SU-DHL-6 (cell line): ENCODE measurements around the gene CTNND2.

Source experiments
- H2AFZ ChIP-seq: fragments of 200-600 bp; sonication (generic); 2 replicates; pipeline ENCODE4 v1.6.1; 2014; ENCODE audit warnings: low read depth, mild to moderate bottlenecking, moderate library complexity, mixed read lengths, antibody characterized with exemption, low read length; ENCODE audit not compliant: severe bottlenecking
- H3F3A ChIP-seq: fragments of 200-600 bp; shearing (Covaris generic); 2 replicates; pipeline ENCODE4 v1.6.0; 2016; ENCODE audit warnings: antibody characterized with exemption, mild to moderate bottlenecking; ENCODE audit not compliant: insufficient read depth
- H3K27ac ChIP-seq: fragments of 200-600 bp; sonication (generic); 2 replicates; pipeline ENCODE4 v1.5.1; 2016; ENCODE audit warnings: low read depth, mild to moderate bottlenecking, low read length, moderate library complexity, mixed read lengths
- H3K27me3 ChIP-seq: fragments of 200-600 bp; sonication (generic), shearing (Covaris generic); 2 replicates; pipeline ENCODE4 v1.6.0; 2014; ENCODE audit warnings: mild to moderate bottlenecking, low read length
- H3K36me3 ChIP-seq: fragments of 200-600 bp; sonication (generic); 2 replicates; pipeline ENCODE4 v1.6.1; 2014; ENCODE audit warnings: mild to moderate bottlenecking, low read length, mixed read lengths
- H3K4me2 ChIP-seq: fragments of 300-600, 200-600 bp; shearing (Covaris generic), sonication (generic); 2 replicates; pipeline ENCODE4 v1.6.0; 2014; ENCODE audit warnings: low read length, low read depth, mild to moderate bottlenecking; ENCODE audit not compliant: poor library complexity, severe bottlenecking
- H3K4me3 ChIP-seq: fragments of 200-600 bp; sonication (generic); 2 replicates; pipeline ENCODE4 v1.5.1; 2014; ENCODE audit warnings: antibody characterized with exemption, low read length, mild to moderate bottlenecking, mixed read lengths; ENCODE audit not compliant: insufficient read depth, poor library complexity, severe bottlenecking
- H3K79me2 ChIP-seq: fragments of 200-600 bp; sonication (generic); 2 replicates; pipeline ENCODE4 v1.6.1; 2014; ENCODE audit warnings: mild to moderate bottlenecking, low read length, moderate library complexity; ENCODE audit not compliant: insufficient read depth
- H3K9ac ChIP-seq: fragments of 200-600 bp; sonication (generic); 2 replicates; pipeline ENCODE4 v1.7.0; 2014; ENCODE audit warnings: mild to moderate bottlenecking, low read length
- H3K9me2 ChIP-seq: fragments of 200-600 bp; sonication (generic); replicated peaks from 2 replicates; pipeline ENCODE4 v1.6.1; 2014; ENCODE audit warnings: low read length; ENCODE audit not compliant: insufficient read depth
- H3K9me3 ChIP-seq: fragments of 200-600 bp; sonication (generic); 2 replicates; pipeline ENCODE4 v1.6.1; 2014; ENCODE audit warnings: low read length, mixed read lengths; ENCODE audit not compliant: insufficient read depth
- H4K20me1 ChIP-seq: fragments of 200-600 bp; sonication (generic); 2 replicates; pipeline ENCODE4 v1.6.1; 2014; ENCODE audit warnings: low read depth, mild to moderate bottlenecking, antibody characterized with exemption, low read length, moderate library complexity, mixed read lengths
- CTCF ChIP-seq: fragments of 200-600 bp; sonication (generic); IDR thresholded peaks from one replicate; pipeline ENCODE4 v1.5.1; 2017; ENCODE audit warnings: antibody characterized with exemption, mild to moderate bottlenecking, low read length, moderate library complexity; ENCODE audit not compliant: insufficient read depth, poor library complexity, severe bottlenecking
- EZH2phosphoT487 ChIP-seq: fragments of 200-600 bp; sonication (generic), shearing (Covaris generic); conservative IDR thresholded peaks from 2 replicates; pipeline ENCODE4 v1.6.1; 2018; ENCODE audit warnings: mild to moderate bottlenecking, antibody characterized with exemption, low read length, moderate library complexity, mixed read lengths

Gene CTNND2

GRCh38 chr5:10985721-10986110 is 918.5 kb downstream of the CTNND2 start:
- Histone ChIP-seq H3K4me3 (no peak overlapping the region), H3K79me2 (no peaks in the 10 kb centered on the region), H3K9me2 (no peaks in the 10 kb centered on the region), H3K27ac (no peak overlapping the region), H3F3A (no peaks in the 10 kb centered on the region), H3K9me3 (no peaks in the 10 kb centered on the region), H4K20me1 (no peaks in the 10 kb centered on the region), H3K36me3 (no peaks in the 10 kb centered on the region), H3K27me3 (peaks cover 4% of the 10 kb centered on the region; the same call in 1 of the 2 replicates), H3K9ac (no peak overlapping the region), H3K4me2 (no peak overlapping the region), H2AFZ (no peak overlapping the region)
- TF ChIP-seq CTCF (no peak), EZH2phosphoT487 (no peak)

GRCh38 chr5:10985091-10985720 is 919.0 kb downstream of the CTNND2 start:
- Histone ChIP-seq H3K27me3 (peaks cover 4% of the 10 kb centered on the region; the same call in 1 of the 2 replicates), H3K9me3 (no peaks in the 10 kb centered on the region), H3K27ac (no peak overlapping the region), H3K9me2 (no peaks in the 10 kb centered on the region), H2AFZ (no peak overlapping the region), H3K79me2 (no peaks in the 10 kb centered on the region), H3K36me3 (no peaks in the 10 kb centered on the region), H4K20me1 (no peaks in the 10 kb centered on the region), H3K9ac (no peak overlapping the region), H3F3A (no peaks in the 10 kb centered on the region), H3K4me2 (no peak overlapping the region), H3K4me3 (no peak overlapping the region)
- TF ChIP-seq EZH2phosphoT487 (no peak), CTCF (no peak)

GRCh38 chr5:10984021-10984715 is 920.1 kb downstream of the CTNND2 start:
- no peaks in the 10 kb centered on the region for H3K79me2 ChIP-seq
- H3K4me3 ChIP-seq = no peak overlapping the region
- no peaks in the 10 kb centered on the region for H3F3A ChIP-seq
- TF ChIP-seq EZH2phosphoT487 = no peak
- no peak overlapping the region for H3K9ac ChIP-seq
- no peak overlapping the region for H3K27ac ChIP-seq
- H3K27me3 ChIP-seq = peaks cover 4% of the 10 kb centered on the region; the same call in 1 of the 2 replicates
- H2AFZ ChIP-seq = no peak overlapping the region
- no peaks in the 10 kb centered on the region for H3K36me3 ChIP-seq
- no peaks in the 10 kb centered on the region for H3K9me2 ChIP-seq
- H4K20me1 ChIP-seq = no peaks in the 10 kb centered on the region
- H3K9me3 ChIP-seq = no peaks in the 10 kb centered on the region
- no peak overlapping the region for H3K4me2 ChIP-seq

- no peaks in the 10 kb centered on the region for H3K36me3 ChIP-seq
- H3K9ac ChIP-seq = no peak overlapping the region
- no peaks in the 10 kb centered on the region for H4K20me1 ChIP-seq
- H2AFZ ChIP-seq = no peak overlapping the region
- no peaks in the 10 kb centered on the region for H3F3A ChIP-seq
- no peaks in the 10 kb centered on the region for H3K79me2 ChIP-seq
- no peaks in the 10 kb centered on the region for H3K9me3 ChIP-seq
- H3K27ac ChIP-seq = no peak overlapping the region
- no peak overlapping the region for H3K4me3 ChIP-seq
- peaks cover 4% of the 10 kb centered on the region; the same call in 1 of the 2 replicates for H3K27me3 ChIP-seq
- H3K9me2 ChIP-seq = no peaks in the 10 kb centered on the region
- no peak for TF ChIP-seq CTCF
- no peak for TF ChIP-seq EZH2phosphoT487
- H3K4me2 ChIP-seq = no peak overlapping the region
Observed at GRCh38 chr5:10982626-10983025, 921.6 kb downstream of the CTNND2 start.
